K562 (cell line): Measurements from ENCODE around the gene GNAZ. TPM values are rescaled to one million over a fixed set of nuclear protein-coding genes. Genes with fewer than 3 reads are reported as not detected.
A peak's percentile ranks its signal among the peaks of the same experiment; 100 is the strongest.

Source experiments
- ATAC-seq: fragments of 200-7000 bp; cut with Tn5 transposase; 3 replicates; pipeline ENCODE4 v1.9.1; 2020; ENCODE audit warnings: moderate library complexity
- BruUV-seq: library from RNA; stranded (reverse); fragments of 400-500 nt; replicated peaks from 2 replicates; lab custom pipeline; 2021; lab: Mats Ljungman, UMichigan
- CTCF ChIA-PET: fragments of 300-600 bp; formaldehyde crosslinking; extraction: SDS; loops from one replicate; lab custom pipeline; 2021; ENCODE audit warnings: low intra/inter-chr PET ratio; lab: Yijun Ruan, JAX
- POLR2A ChIA-PET: fragments of 300-600, 350-650 bp; sonication (Branson Sonifier 250); formaldehyde crosslinking; extraction: SDS; loops from one replicate; lab custom pipeline; 2021; ENCODE audit warnings: antibody characterized with exemption, inconsistent platforms; lab: Yijun Ruan, JAX
- DNase-seq, 4 experiments: peaks; one replicate each; pipeline versions ENCODE4 v3.0.0 to v3.0.0-alpha.2; 2011 to 2018; ENCODE audit warnings: low spot score in 3 of 4, mixed read lengths in 3 of 4; ENCODE audit errors: extremely low read depth in 1 of 4
- FAIRE-seq: peaks from 2 replicates; lab custom pipeline; 2011; peaks lifted over from hg19 to GRCh38; lab: Jason Lieb, UNC
- H2AFZ ChIP-seq: 2 replicates; pipeline ENCODE4 v1.6.0; 2011; ENCODE audit warnings: low read depth, low read length, control low read depth, inconsistent platforms
- H3K27ac ChIP-seq: fragments of 200-600 bp; 3 replicates; pipeline ENCODE4 v1.8.0; 2011; ENCODE audit warnings: low read depth, mild to moderate bottlenecking, control low read depth, inconsistent platforms, low read length, moderate library complexity, mixed read lengths; ENCODE audit errors: extremely low read depth
- H3K27me3 ChIP-seq, 2 experiments: fragments of 300-600 bp in 1 of 2; 2 replicates in 1 of 2; 3 replicates in 1 of 2; pipeline versions ENCODE4 v1.6.0 to v1.8.0; 2011; ENCODE audit warnings: inconsistent platforms in 2 of 2, low read length in 2 of 2, mild to moderate bottlenecking in 1 of 2, mixed read lengths in 1 of 2, moderate library complexity in 1 of 2; ENCODE audit not compliant: control insufficient read depth in 2 of 2, insufficient read depth in 2 of 2
- H3K36me3 ChIP-seq: fragments of 300-600 bp; 3 replicates; pipeline ENCODE4 v1.8.0; 2011; ENCODE audit warnings: mild to moderate bottlenecking, low read length, inconsistent platforms; ENCODE audit not compliant: control insufficient read depth, insufficient read depth
- H3K4me1 ChIP-seq, 2 experiments: fragments of 200-600 bp in 1 of 2; replicated peaks in 1 of 2; 2 replicates in 1 of 2; 3 replicates in 1 of 2; pipeline versions ENCODE4 v1.5.1 to v1.8.0; 2011; ENCODE audit warnings: inconsistent platforms in 2 of 2, low read length in 2 of 2, mild to moderate bottlenecking in 1 of 2, mixed read lengths in 1 of 2, moderate library complexity in 1 of 2; ENCODE audit not compliant: control insufficient read depth in 2 of 2, insufficient read depth in 2 of 2
- H3K4me2 ChIP-seq: 2 replicates; pipeline ENCODE4 v1.6.1; 2011; ENCODE audit warnings: low read length, control low read depth, inconsistent platforms, mixed read lengths; ENCODE audit not compliant: insufficient read depth
- H3K4me3 ChIP-seq: fragments of 200-600 bp; sonication (generic), shearing (Covaris generic); 2 replicates; pipeline ENCODE4 v1.5.1; 2016; ENCODE audit warnings: control low read depth, inconsistent platforms
- H3K79me2 ChIP-seq: fragments of 200-600 bp; 3 replicates; pipeline ENCODE4 v1.8.0; 2011; ENCODE audit warnings: low read length, inconsistent platforms; ENCODE audit not compliant: control insufficient read depth, insufficient read depth
- H3K9ac ChIP-seq, 2 experiments: 2 replicates each; pipeline versions ENCODE4 v1.6.0 to v1.6.1; 2011; ENCODE audit warnings: low read depth in 2 of 2, low read length in 2 of 2, control low read depth in 1 of 2, inconsistent platforms in 1 of 2, mild to moderate bottlenecking in 1 of 2, mixed read lengths in 1 of 2; ENCODE audit not compliant: insufficient read depth in 1 of 2
- H3K9me1 ChIP-seq: one replicate; pipeline ENCODE4 v1.6.0; 2011; ENCODE audit warnings: inconsistent platforms, mild to moderate bottlenecking, low read length, moderate library complexity; ENCODE audit not compliant: control insufficient read depth, insufficient read depth
- H3K9me3 ChIP-seq: replicated peaks from 2 replicates; pipeline ENCODE4 v1.5.1; 2011; ENCODE audit warnings: low read depth, low read length, inconsistent platforms; ENCODE audit not compliant: control insufficient read depth, insufficient read depth
- H4K20me1 ChIP-seq: replicated peaks from 2 replicates; pipeline ENCODE4 v1.6.1; 2011; ENCODE audit warnings: low read length, inconsistent platforms, mixed read lengths; ENCODE audit not compliant: control insufficient read depth, insufficient read depth
- CBFA2T2 ChIP-seq: fragments of 450-650 bp; conservative IDR thresholded peaks from 2 replicates; pipeline ENCODE4 v1.6.1; 2017; ENCODE audit warnings: mild to moderate bottlenecking
- EGR1 ChIP-seq: fragments of 450-650 bp; conservative IDR thresholded peaks from 2 replicates; pipeline ENCODE4 v1.6.1; 2017; ENCODE audit warnings: mild to moderate bottlenecking
- ESRRA ChIP-seq: fragments of 450-650 bp; IDR thresholded peaks from 2 replicates; pipeline ENCODE4 v1.6.1; 2014; ENCODE audit warnings: low read depth, mild to moderate bottlenecking, moderate library complexity, borderline replicate concordance
- KDM2B ChIP-seq: fragments of 250-450 bp; sonication (Bioruptor Pico); IDR thresholded peaks from 2 replicates; pipeline ENCODE4 v1.8.0; 2021; ENCODE audit warnings: mild to moderate bottlenecking, moderate library complexity
- KLF13 ChIP-seq: fragments of 450-650 bp; IDR thresholded peaks from 2 replicates; pipeline ENCODE4 v1.6.1; 2016; ENCODE audit warnings: missing genetic modification characterization, low read depth, mild to moderate bottlenecking, missing compliant biosample characterization, moderate library complexity, borderline replicate concordance
- NEUROD1 ChIP-seq: fragments of 150-350 bp; IDR thresholded peaks from 2 replicates; pipeline ENCODE4 v1.6.1; 2014; ENCODE audit warnings: borderline replicate concordance, low read length, low read depth; ENCODE audit not compliant: partially characterized antibody
- NFIC ChIP-seq: fragments of 450-650 bp; IDR thresholded peaks from 2 replicates; pipeline ENCODE4 v1.6.1; 2017; ENCODE audit warnings: mild to moderate bottlenecking, inconsistent platforms
- PURB ChIP-seq: sonication (generic); formaldehyde crosslinking; IDR thresholded peaks from 2 replicates; pipeline ENCODE4 v1.9.0; 2021; ENCODE audit warnings: low read depth, mild to moderate bottlenecking, missing genetic modification reagents
- SPI1 ChIP-seq: IDR thresholded peaks from 2 replicates; pipeline ENCODE4 v1.6.1; 2011; ENCODE audit warnings: low read depth, low read length, control low read depth, borderline replicate concordance
- THRA ChIP-seq: fragments of 450-650 bp; IDR thresholded peaks from 2 replicates; pipeline ENCODE4 v1.6.1; 2017; ENCODE audit warnings: mild to moderate bottlenecking, moderate library complexity
- XRCC4 ChIP-seq: IDR thresholded peaks from one replicate; pipeline ENCODE4 v1.6.1; 2011; ENCODE audit not compliant: insufficient read depth, insufficient read length; ENCODE audit errors: extremely low read depth
- ZNF165 ChIP-seq: fragments of 250-450 bp; sonication (Bioruptor Pico); IDR thresholded peaks from 2 replicates; pipeline ENCODE4 v1.4.0; 2020; ENCODE audit warnings: borderline replicate concordance
- ZNF212 ChIP-seq: fragments of 450-650 bp; formaldehyde crosslinking; IDR thresholded peaks from 2 replicates; pipeline ENCODE4 v1.4.0; 2020; ENCODE audit warnings: mild to moderate bottlenecking
- ZSCAN29 ChIP-seq: fragments of 450-650 bp; IDR thresholded peaks from 2 replicates; pipeline ENCODE4 v1.6.1; 2017
- WGBS: fragments of 100-300 bp; shearing (Covaris generic); methylation state at CpG from one replicate; pipeline ENCODE4 v1.1.6; 2016; ENCODE audit warnings: low coverage, mixed read lengths; ENCODE audit not compliant: insufficient coverage; ENCODE audit errors: missing lambda C conversion rate; 5-methylcytosine and 5-hydroxymethylcytosine counted together
- in situ Hi-C: fragments of 300-500 bp; cut with MboI; formaldehyde crosslinking; loops from 4 replicates; pipeline ENCODE4 v1.15.0; 2018; ENCODE audit warnings: inconsistent platforms, mixed read lengths
- intact Hi-C: fragments of 100-400 bp; cut with micrococcal nuclease; formaldehyde crosslinking; loops from 2 replicates; pipeline ENCODE4 v1.14.2; 2022
- polyA plus RNA-seq, 8 experiments: library from polyadenylated mRNA; depleted of rRNA in 4 of 8; stranded (reverse) in 5 of 8; unstranded in 3 of 8; fragments of >200 nt; fragmentation: Nextera tagmentation in 2 of 8; fragmentation: Illumina TruSeq in 1 of 8; extraction: Ambion mirVana in 2 of 8; extraction: Trizol in 1 of 8; gene quantifications; 2 replicates each; pipeline versions ENCODE4 v1.2.1 to v1.2.3, GENCODE V29; 2011 to 2014; ENCODE audit warnings: inconsistent platforms in 1 of 8, missing spikeins in 1 of 8
- total RNA-seq, 7 experiments: library from RNA; depleted of rRNA in 6 of 7; stranded (reverse); fragments of >200 nt in 6 of 7; fragmentation: Illumina TruSeq in 2 of 7; extraction: Trizol in 2 of 7; gene quantifications; 2 replicates each; pipeline versions ENCODE4 v1.2.1 to v1.2.3, GENCODE V29; 2011 to 2021; ENCODE audit warnings: low replicate concordance in 1 of 7

GNAZ gene
- total and polyA plus RNA-seq, 9 of the 15 experiments (the other 6 are each of a cell fraction or from before 2014, with no cell fraction given), result 0.04 to 0.22 (median 0.13) TPM; not detected in 3

DNA sequence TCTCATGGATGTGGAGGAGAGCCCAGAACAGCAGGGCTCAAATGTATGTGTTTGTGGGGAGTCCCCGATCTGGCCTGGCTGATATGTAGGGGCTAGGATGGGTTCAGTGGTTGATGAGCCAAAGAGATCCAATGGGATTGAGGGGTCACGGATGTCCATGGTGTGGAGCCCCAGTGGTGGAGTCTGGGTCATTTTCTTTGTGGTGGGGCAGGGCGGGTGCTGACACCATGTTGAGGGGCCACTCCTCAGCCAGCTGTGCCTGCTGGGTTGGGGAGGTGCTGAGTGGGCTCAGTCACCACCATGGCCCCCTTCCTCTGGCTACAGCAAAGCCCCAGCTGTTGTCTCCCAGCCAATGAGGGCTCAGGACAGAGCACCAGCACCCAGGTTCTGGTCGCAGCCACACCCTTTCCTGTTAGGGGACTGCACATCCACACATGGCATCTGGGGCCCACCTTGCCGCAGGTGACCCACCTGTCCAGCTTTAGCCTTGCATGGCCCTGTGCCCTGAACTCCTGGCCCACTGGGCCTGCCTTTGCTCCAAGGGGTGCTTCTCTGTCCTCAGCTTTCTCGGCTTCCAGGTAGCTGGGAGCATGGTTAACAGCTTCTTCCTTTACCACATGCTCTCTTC, 3.2 kb upstream of the GNAZ start (continued):
- TF ChIP-seq KDM2B (CRISPR knock-in tag), result 0 out of 2 replicates have a peak, but pooled peaks have one; percentile 51
- no peak for TF ChIP-seq ZNF212
- no peak for TF ChIP-seq ZNF165 (CRISPR knock-in tag)
- no peak for TF ChIP-seq NEUROD1

DNA sequence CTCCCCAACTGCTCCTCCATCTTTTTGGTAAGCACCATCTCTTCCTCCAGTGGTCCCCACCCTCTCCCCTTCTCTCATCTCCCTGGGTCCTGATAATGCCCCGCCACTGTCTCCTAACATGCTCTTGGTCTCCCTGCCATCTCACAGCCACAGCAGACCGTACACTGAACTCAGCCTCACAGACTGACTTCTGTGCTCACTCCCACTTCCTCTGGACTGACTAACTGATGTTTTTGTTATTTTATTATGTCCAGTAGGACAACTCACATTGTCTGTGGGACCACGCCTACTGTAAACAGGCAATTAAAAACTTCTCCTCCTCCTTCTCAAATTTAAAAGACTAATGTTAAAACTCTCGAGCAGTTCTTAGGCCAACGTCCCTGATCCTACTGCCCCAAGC, 2.6 kb upstream of the GNAZ start:
- TF ChIP-seq NFIC, result no peak
- peak; percentile 70; the same call in 1 of the 2 replicates for TF ChIP-seq SPI1
- no peak for TF ChIP-seq ZSCAN29
- TF ChIP-seq KLF13 (tag), result peak; percentile 50; the same call in 1 of the 2 replicates
- TF ChIP-seq ESRRA, result no peak
- TF ChIP-seq PURB (CRISPR knock-in tag), result no peak
- TF ChIP-seq XRCC4, result no peak
- 0 out of 2 replicates have a peak, but pooled peaks have one; percentile 4 for TF ChIP-seq EGR1
- TF ChIP-seq THRA, result no peak
- peak; percentile 4; the same call in 1 of the 2 replicates for TF ChIP-seq CBFA2T2
- H3K36me3 ChIP-seq, result no peaks in the 10 kb centered on the region
- peak in 1 of 4 experiments; percentile 44 for DNase-seq
- H3K27ac ChIP-seq, result no peak overlapping the region
- POLR2A ChIA-PET, result interaction anchor here (0.6 to 9.0 kb wide), 10 partner anchors 6 to 77 kb away, joined by 3 to 100 read pairs (median 4); partner anchors contain the start of genes GNAZ and RAB36
- ATAC-seq, result no peak
- no peak overlapping the region for H2AFZ ChIP-seq
- no peak overlapping the region for H3K4me2 ChIP-seq
- FAIRE-seq, result no peak
- H3K4me1 ChIP-seq, result peaks cover 4 to 22% of the 10 kb centered on the region in 2 experiments; a peak in 4 of 5 replicates
- peaks cover 5% of the 10 kb centered on the region for H3K9me1 ChIP-seq
- in situ Hi-C loops, result no loop called here
- H3K27me3 ChIP-seq, result peaks cover 67 to 93% of the 10 kb centered on the region in 2 experiments
- no peak overlapping the region for H3K4me3 ChIP-seq
- intact Hi-C loops, result no loop called here
- BruUV-seq, result no TSS peak
- peaks cover 86% of the 10 kb centered on the region for H4K20me1 ChIP-seq
- no peaks in the 10 kb centered on the region for H3K79me2 ChIP-seq
- CTCF ChIA-PET, result interaction anchor here (1.5 kb wide), 1 partner anchor 109 kb away, joined by 4 read pairs; no protein-coding TSS in a partner anchor
- no peaks in the 10 kb centered on the region for H3K9me3 ChIP-seq
- H3K9ac ChIP-seq, result peak overlapping the region in 1 of 2 experiments; percentile 2; a peak in 1 of 4 replicates
- WGBS, result 1% methylated on average over 5 of the region's 5 CpGs
